ENCODE measurements around the gene PLB1. TPM values are rescaled to one million over a fixed set of nuclear protein-coding genes. Genes with fewer than 3 reads are reported as not detected.

The PLB1 gene
- total RNA-seq, 1 donor from 2014 or later: not detected

- no peak for DNase-seq
- H3K9me3 Mint-ChIP-seq (ENCODE audit: unreplicated experiment): peaks cover 3% of the 10 kb centered on the region
- H3K4me3 Mint-ChIP-seq (ENCODE audit: unreplicated experiment): no peak overlapping the region
- H3K4me1 Mint-ChIP-seq (ENCODE audit: low read depth, unreplicated experiment): peaks cover 20% of the 10 kb centered on the region
- no peak overlapping the region for H3K27ac Mint-ChIP-seq (ENCODE audit: unreplicated experiment)
- no peaks in the 10 kb centered on the region for H3K36me3 Mint-ChIP-seq (ENCODE audit: unreplicated experiment)
- TF ChIP-seq CTCF (IDR thresholded peaks at IDR 0.05; ENCODE audit: partially characterized antibody, unreplicated experiment): no peak
- H3K27me3 Mint-ChIP-seq (ENCODE audit: unreplicated experiment): peaks cover 2% of the 10 kb centered on the region
These were observed 116.4 kb downstream of the PLB1 start for GRCh38 chr2:28612131-28612812.

GRCh38 chr2:28613186-28613585, 117.3 kb downstream of the PLB1 start:
- Mint-ChIP-seq H3K27ac (ENCODE audit: unreplicated experiment) (no peak overlapping the region), H3K9me3 (ENCODE audit: unreplicated experiment) (peaks cover 3% of the 10 kb centered on the region), H3K4me3 (ENCODE audit: unreplicated experiment) (no peak overlapping the region), H3K4me1 (ENCODE audit: low read depth, unreplicated experiment) (peaks cover 15% of the 10 kb centered on the region), H3K36me3 (ENCODE audit: unreplicated experiment) (no peaks in the 10 kb centered on the region), H3K27me3 (ENCODE audit: unreplicated experiment) (peaks cover 2% of the 10 kb centered on the region)
- no peak for DNase-seq
- no peak for TF ChIP-seq CTCF (IDR thresholded peaks at IDR 0.05; ENCODE audit: partially characterized antibody, unreplicated experiment)

- peaks cover 14% of the 10 kb centered on the region for H3K4me1 Mint-ChIP-seq (ENCODE audit: low read depth, unreplicated experiment)
- no peaks in the 10 kb centered on the region for H3K27me3 Mint-ChIP-seq (ENCODE audit: unreplicated experiment)
- no peak for TF ChIP-seq CTCF (IDR thresholded peaks at IDR 0.05; ENCODE audit: partially characterized antibody, unreplicated experiment)
- no peak overlapping the region for H3K27ac Mint-ChIP-seq (ENCODE audit: unreplicated experiment)
- no peak overlapping the region for H3K4me3 Mint-ChIP-seq (ENCODE audit: unreplicated experiment)
- H3K36me3 Mint-ChIP-seq (ENCODE audit: unreplicated experiment): no peaks in the 10 kb centered on the region
- H3K9me3 Mint-ChIP-seq (ENCODE audit: unreplicated experiment): no peaks in the 10 kb centered on the region
- DNase-seq: no peak
These were observed 118.0 kb downstream of the PLB1 start for GRCh38 chr2:28613633-28614501.

- Mint-ChIP-seq H3K4me3 (ENCODE audit: unreplicated experiment) (no peak overlapping the region), H3K27me3 (ENCODE audit: unreplicated experiment) (peaks cover 2% of the 10 kb centered on the region), H3K9me3 (ENCODE audit: unreplicated experiment) (no peaks in the 10 kb centered on the region), H3K36me3 (ENCODE audit: unreplicated experiment) (no peaks in the 10 kb centered on the region), H3K27ac (ENCODE audit: unreplicated experiment) (no peak overlapping the region), H3K4me1 (ENCODE audit: low read depth, unreplicated experiment) (peaks cover 10% of the 10 kb centered on the region)
- no peak for TF ChIP-seq CTCF (IDR thresholded peaks at IDR 0.05; ENCODE audit: partially characterized antibody, unreplicated experiment)
- no peak for DNase-seq
These were observed 119.8 kb downstream of the PLB1 start for GRCh38 chr2:28615706-28616105.

Data from glutamatergic neuron (in vitro differentiated cells).